SK-N-MC (cell line): ENCODE results near the gene CCDC28B.

ENCODE experiments used
- EZH2 ChIP-seq: fragments of 200-600 bp; sonication (generic); IDR thresholded peaks from one replicate; pipeline ENCODE4 v1.6.1; 2017; ENCODE audit warnings: antibody characterized with exemption
- POLR2AphosphoS5 ChIP-seq: IDR thresholded peaks from 2 replicates; pipeline ENCODE4 v1.6.1; 2012; ENCODE audit warnings: mild to moderate bottlenecking, low read depth, low read length, borderline replicate concordance

DNA sequence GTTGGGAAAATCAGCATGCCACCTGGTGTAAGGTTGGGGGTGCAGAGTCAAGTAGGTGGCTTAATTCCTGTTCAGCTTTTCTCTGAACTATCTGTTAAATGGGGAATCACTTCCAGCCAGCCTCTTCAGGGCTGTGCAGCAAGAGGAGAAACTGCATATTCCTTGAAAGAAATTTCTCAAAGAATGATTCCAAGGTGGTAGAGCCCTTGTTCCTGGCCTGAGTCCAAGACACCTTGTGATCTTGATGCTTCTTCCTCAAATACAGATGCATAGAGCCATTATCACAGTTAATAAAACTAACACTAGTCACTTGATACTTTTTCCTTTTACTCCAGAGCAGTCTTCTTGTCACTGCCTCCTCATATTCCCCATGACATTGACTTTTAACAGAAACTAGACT lies 15.7 kb upstream of the CCDC28B start:
- TF ChIP-seq POLR2AphosphoS5 (no peak), EZH2 (no peak)
